K562 (cell line): ENCODE measurements around the gene RABL6. TPM values are rescaled to one million over a fixed set of nuclear protein-coding genes. Genes with fewer than 3 reads are reported as not detected.
A peak's percentile ranks its signal among the peaks of the same experiment; 100 is the strongest.

ENCODE experiments used
- ARHGAP35 ChIP-seq: fragments of 450-650 bp; IDR thresholded peaks from 2 replicates; pipeline ENCODE4 v1.6.1; 2018; ENCODE audit not compliant: partially characterized antibody
- CBX8 ChIP-seq: fragments of 200-600 bp; sonication (generic); IDR thresholded peaks from 2 replicates; pipeline ENCODE4 v1.6.1; 2012; ENCODE audit warnings: borderline replicate concordance, mixed run types, low read depth, mild to moderate bottlenecking, moderate library complexity, mixed read lengths, low read length, control low read depth, inconsistent platforms; ENCODE audit not compliant: poor library complexity, severe bottlenecking; ENCODE audit errors: extremely low read depth
- CLOCK ChIP-seq: fragments of 250-450 bp; sonication (Bioruptor Pico); IDR thresholded peaks from 2 replicates; pipeline ENCODE4 v1.4.0; 2020; ENCODE audit warnings: mild to moderate bottlenecking, moderate library complexity, borderline replicate concordance
- E2F6 ChIP-seq, 2 experiments: IDR thresholded peaks; 2 replicates each; pipeline ENCODE4 v1.6.1; 2011; ENCODE audit warnings: borderline replicate concordance in 1 of 2, control low read depth in 1 of 2, low read depth in 1 of 2, low read length in 1 of 2, mild to moderate bottlenecking in 1 of 2, mixed read lengths in 1 of 2, moderate library complexity in 1 of 2; ENCODE audit not compliant: insufficient read depth in 1 of 2, insufficient read length in 1 of 2, poor library complexity in 1 of 2, severe bottlenecking in 1 of 2; ENCODE audit errors: extremely low read depth in 1 of 2
- ESRRA ChIP-seq: fragments of 450-650 bp; IDR thresholded peaks from 2 replicates; pipeline ENCODE4 v1.6.1; 2014; ENCODE audit warnings: low read depth, mild to moderate bottlenecking, moderate library complexity, borderline replicate concordance
- FOXJ2 ChIP-seq: fragments of 200-800 bp; sonication (Bioruptor generic); IDR thresholded peaks from 2 replicates; pipeline ENCODE4 v1.6.1; 2016; ENCODE audit warnings: missing genetic modification characterization, missing compliant biosample characterization
- GTF2E2 ChIP-seq: fragments of 200-800 bp; sonication (Bioruptor generic); IDR thresholded peaks from 2 replicates; pipeline ENCODE4 v1.6.1; 2016; ENCODE audit warnings: missing genetic modification characterization, missing compliant biosample characterization
- GTF2F1 ChIP-seq: IDR thresholded peaks from 2 replicates; pipeline ENCODE4 v1.6.1; 2011; ENCODE audit warnings: low read depth, low read length, improper control_type of control experiment
- KLF1 ChIP-seq: fragments of 450-650 bp; IDR thresholded peaks from 2 replicates; pipeline ENCODE4 v1.6.1; 2016; ENCODE audit warnings: missing genetic modification characterization, missing compliant biosample characterization
- LEF1 ChIP-seq: fragments of 450-650 bp; IDR thresholded peaks from 2 replicates; pipeline ENCODE4 v1.6.1; 2016; ENCODE audit warnings: mild to moderate bottlenecking
- MEIS2 ChIP-seq: fragments of 450-650 bp; IDR thresholded peaks from 2 replicates; pipeline ENCODE4 v1.6.1; 2014; ENCODE audit warnings: mild to moderate bottlenecking; ENCODE audit not compliant: partially characterized antibody
- SMARCA5 ChIP-seq: fragments of 450-650 bp; IDR thresholded peaks from 2 replicates; pipeline ENCODE4 v1.6.1; 2016
- SP1 ChIP-seq: sonication (generic); formaldehyde crosslinking; IDR thresholded peaks from 2 replicates; pipeline ENCODE4 v1.8.1; 2022; ENCODE audit warnings: mild to moderate bottlenecking, missing genetic modification reagents
- SRSF1 ChIP-seq: fragments of 200-400 bp; formaldehyde crosslinking; IDR thresholded peaks from 2 replicates; pipeline ENCODE4 v1.6.1; 2017; ENCODE audit warnings: mild to moderate bottlenecking, low read depth, low read length, moderate library complexity
- TARDBP ChIP-seq: fragments of 450-650 bp; IDR thresholded peaks from 2 replicates; pipeline ENCODE4 v1.6.1; 2016
- TCF15 ChIP-seq: fragments of 250-450 bp; sonication (Bioruptor Pico); IDR thresholded peaks from 2 replicates; pipeline ENCODE4 v1.8.0; 2022; ENCODE audit warnings: moderate library complexity, mild to moderate bottlenecking, inconsistent platforms
- U2AF1 ChIP-seq: fragments of 200-400 bp; formaldehyde crosslinking; optimal IDR thresholded peaks from 2 replicates; pipeline ENCODE3; 2017; ENCODE audit warnings: mild to moderate bottlenecking, low read depth, low read length, moderate library complexity
- ZNF140 ChIP-seq: fragments of 250-450 bp; sonication (Bioruptor Pico); IDR thresholded peaks from 2 replicates; pipeline ENCODE4 v1.8.0; 2021; ENCODE audit warnings: moderate library complexity, mild to moderate bottlenecking, inconsistent platforms
- ZNF408 ChIP-seq: fragments of 250-450 bp; sonication (Bioruptor Pico); IDR thresholded peaks from 2 replicates; pipeline ENCODE4 v1.4.0; 2020; ENCODE audit warnings: low read depth, mild to moderate bottlenecking, moderate library complexity
- ZNF696 ChIP-seq: fragments of 250-450 bp; sonication (Bioruptor Pico); conservative IDR thresholded peaks from 2 replicates; pipeline ENCODE4 v1.4.0; 2020; ENCODE audit warnings: mild to moderate bottlenecking, moderate library complexity
- polyA plus RNA-seq, 8 experiments: library from polyadenylated mRNA; depleted of rRNA in 4 of 8; stranded (reverse) in 5 of 8; unstranded in 3 of 8; fragments of >200 nt; fragmentation: Nextera tagmentation in 2 of 8; fragmentation: Illumina TruSeq in 1 of 8; extraction: Ambion mirVana in 2 of 8; extraction: Trizol in 1 of 8; gene quantifications; 2 replicates each; pipeline versions ENCODE4 v1.2.1 to v1.2.3, GENCODE V29; 2011 to 2014; ENCODE audit warnings: inconsistent platforms in 1 of 8, missing spikeins in 1 of 8
- total RNA-seq, 7 experiments: library from RNA; depleted of rRNA in 6 of 7; stranded (reverse); fragments of >200 nt in 6 of 7; fragmentation: Illumina TruSeq in 2 of 7; extraction: Trizol in 2 of 7; gene quantifications; 2 replicates each; pipeline versions ENCODE4 v1.2.1 to v1.2.3, GENCODE V29; 2011 to 2021; ENCODE audit warnings: low replicate concordance in 1 of 7
- TF ChIP-seq, protein P1 (sequence below): sonication (generic); formaldehyde crosslinking; IDR thresholded peaks from 2 replicates; pipeline ENCODE4 v1.8.1; 2022; ENCODE audit warnings: missing genetic modification reagents
- TF ChIP-seq, protein P2 (sequence below): fragments of 450-650 bp; formaldehyde crosslinking; IDR thresholded peaks from 2 replicates; pipeline ENCODE4 v1.4.0; 2020; ENCODE audit warnings: mild to moderate bottlenecking, mixed read lengths

The RABL6 gene
- total and polyA plus RNA-seq, 9 of the 15 experiments (the other 6 are each of a cell fraction or from before 2014, with no cell fraction given), result 5.6 to 181 (median 84.5) TPM

DNA sequence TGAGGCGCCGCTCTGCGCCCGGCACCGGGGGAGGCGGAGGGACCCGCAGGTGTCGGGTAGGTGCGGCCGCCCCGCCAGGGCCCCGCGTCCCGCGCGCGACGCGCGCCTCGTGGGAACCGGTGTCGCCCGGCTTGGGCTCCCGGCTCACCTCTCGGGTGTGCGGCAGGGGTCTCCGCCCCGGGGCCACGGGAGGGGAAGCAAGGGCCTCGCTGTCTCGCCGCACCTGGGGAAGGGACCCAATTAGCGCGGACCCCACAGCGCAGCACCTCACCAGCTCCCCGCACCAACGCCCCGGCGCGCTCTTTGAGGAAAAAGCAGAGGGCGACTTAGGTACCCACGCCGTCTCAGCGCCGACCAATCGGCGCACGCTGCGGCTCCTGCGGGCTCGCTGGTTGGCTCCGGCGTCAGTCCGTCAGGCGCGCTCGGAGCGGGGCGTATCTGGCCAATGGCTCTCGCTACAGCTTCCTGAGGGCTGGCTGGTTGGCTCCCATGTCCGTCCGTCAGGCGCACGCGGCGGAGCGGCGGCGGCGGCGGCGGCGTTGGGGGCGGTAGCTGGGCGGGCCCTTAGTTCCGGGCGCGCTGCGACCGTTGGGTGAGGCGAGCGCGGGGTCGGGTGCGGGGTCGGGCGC lies 78.3 kb downstream of the RABL6 start, which contains the start of gene TRAF2 (continued):
- TF ChIP-seq E2F6 (IDR thresholded peaks at IDR 0.05; ENCODE audit: borderline replicate concordance in 1 of 2, extremely low read depth in 1 of 2, insufficient read depth in 1 of 2, insufficient read length in 1 of 2, low read depth in 1 of 2, low read length in 1 of 2, poor library complexity in 1 of 2, severe bottlenecking in 1 of 2), result peak in 1 of 2 experiments; percentile 80
- TF ChIP-seq SMARCA5, result no peak
- TF ChIP-seq MEIS2, result no peak
- TF ChIP-seq, protein P1, sequence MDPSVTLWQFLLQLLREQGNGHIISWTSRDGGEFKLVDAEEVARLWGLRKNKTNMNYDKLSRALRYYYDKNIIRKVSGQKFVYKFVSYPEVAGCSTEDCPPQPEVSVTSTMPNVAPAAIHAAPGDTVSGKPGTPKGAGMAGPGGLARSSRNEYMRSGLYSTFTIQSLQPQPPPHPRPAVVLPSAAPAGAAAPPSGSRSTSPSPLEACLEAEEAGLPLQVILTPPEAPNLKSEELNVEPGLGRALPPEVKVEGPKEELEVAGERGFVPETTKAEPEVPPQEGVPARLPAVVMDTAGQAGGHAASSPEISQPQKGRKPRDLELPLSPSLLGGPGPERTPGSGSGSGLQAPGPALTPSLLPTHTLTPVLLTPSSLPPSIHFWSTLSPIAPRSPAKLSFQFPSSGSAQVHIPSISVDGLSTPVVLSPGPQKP (CRISPR knock-in tag), result no peak
- no peak for TF ChIP-seq ARHGAP35
- TF ChIP-seq, protein P2, sequence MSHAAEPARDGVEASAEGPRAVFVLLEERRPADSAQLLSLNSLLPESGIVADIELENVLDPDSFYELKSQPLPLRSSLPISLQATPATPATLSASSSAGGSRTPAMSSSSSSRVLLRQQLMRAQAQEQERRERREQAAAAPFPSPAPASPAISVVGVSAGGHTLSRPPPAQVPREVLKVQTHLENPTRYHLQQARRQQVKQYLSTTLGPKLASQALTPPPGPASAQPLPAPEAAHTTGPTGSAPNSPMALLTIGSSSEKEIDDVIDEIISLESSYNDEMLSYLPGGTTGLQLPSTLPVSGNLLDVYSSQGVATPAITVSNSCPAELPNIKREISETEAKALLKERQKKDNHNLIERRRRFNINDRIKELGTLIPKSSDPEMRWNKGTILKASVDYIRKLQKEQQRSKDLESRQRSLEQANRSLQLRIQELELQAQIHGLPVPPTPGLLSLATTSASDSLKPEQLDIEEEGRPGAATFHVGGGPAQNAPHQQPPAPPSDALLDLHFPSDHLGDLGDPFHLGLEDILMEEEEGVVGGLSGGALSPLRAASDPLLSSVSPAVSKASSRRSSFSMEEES, result no peak
- no peak for TF ChIP-seq GTF2E2 (tag)
- TF ChIP-seq ESRRA, result no peak; the same call in 1 of the 2 replicates
- no peak for TF ChIP-seq ZNF696 (CRISPR knock-in tag)
- no peak for TF ChIP-seq ZNF408
- TF ChIP-seq LEF1, result no peak
- peak; percentile 21; the same call in 1 of the 2 replicates for TF ChIP-seq KLF1 (tag)
- TF ChIP-seq GTF2F1, result no peak
- peak; percentile 75 for TF ChIP-seq U2AF1
- no peak for TF ChIP-seq TCF15 (CRISPR knock-in tag)
- no peak for TF ChIP-seq ZNF140 (CRISPR knock-in tag)
- peak; percentile 78 for TF ChIP-seq SP1
- no peak for TF ChIP-seq CLOCK (CRISPR knock-in tag)
- TF ChIP-seq FOXJ2 (tag), result no peak
- TF ChIP-seq SRSF1, result no peak
- 0 out of 2 replicates have a peak, but pooled peaks have one; percentile 25 for TF ChIP-seq TARDBP
- no peak for TF ChIP-seq CBX8
